Uterus (tissue), 2 donors: Measurements from ENCODE around the gene RB1.

Experiments
- CTCF ChIP-seq, 4 experiments: fragments of 200-600 bp in 2 of 4; fragments of 450-650 bp in 2 of 4; sonication (generic) in 2 of 4; IDR thresholded peaks; one replicate each; pipeline ENCODE4 v1.5.1; 2016 to 2019; ENCODE audit warnings: antibody characterized with exemption in 4 of 4, mild to moderate bottlenecking in 2 of 4, moderate library complexity in 1 of 4
- POLR2A ChIP-seq, 2 donors: fragments of 450-650 bp; IDR thresholded peaks; one replicate each; pipeline ENCODE4 v1.6.1; 2016; ENCODE audit warnings: antibody characterized with exemption in 2 of 2, mild to moderate bottlenecking in 1 of 2, moderate library complexity in 1 of 2

GRCh38 chr13:48397744-48398143, 94.2 kb downstream of the RB1 start:
- TF ChIP-seq CTCF (IDR thresholded peaks at IDR 0.05): no peak
- no peak for TF ChIP-seq POLR2A (IDR thresholded peaks at IDR 0.05)
